Measurements from ENCODE around the gene PCDHA3.
A peak's percentile ranks its signal among the peaks of the same experiment; 100 is the strongest.
"Not testable (repeated sequence)": the region's sequence is repeated elsewhere in the genome, so short reads cannot be mapped to it uniquely, and the experiment has no call there.

Gene PCDHA3

DNA sequence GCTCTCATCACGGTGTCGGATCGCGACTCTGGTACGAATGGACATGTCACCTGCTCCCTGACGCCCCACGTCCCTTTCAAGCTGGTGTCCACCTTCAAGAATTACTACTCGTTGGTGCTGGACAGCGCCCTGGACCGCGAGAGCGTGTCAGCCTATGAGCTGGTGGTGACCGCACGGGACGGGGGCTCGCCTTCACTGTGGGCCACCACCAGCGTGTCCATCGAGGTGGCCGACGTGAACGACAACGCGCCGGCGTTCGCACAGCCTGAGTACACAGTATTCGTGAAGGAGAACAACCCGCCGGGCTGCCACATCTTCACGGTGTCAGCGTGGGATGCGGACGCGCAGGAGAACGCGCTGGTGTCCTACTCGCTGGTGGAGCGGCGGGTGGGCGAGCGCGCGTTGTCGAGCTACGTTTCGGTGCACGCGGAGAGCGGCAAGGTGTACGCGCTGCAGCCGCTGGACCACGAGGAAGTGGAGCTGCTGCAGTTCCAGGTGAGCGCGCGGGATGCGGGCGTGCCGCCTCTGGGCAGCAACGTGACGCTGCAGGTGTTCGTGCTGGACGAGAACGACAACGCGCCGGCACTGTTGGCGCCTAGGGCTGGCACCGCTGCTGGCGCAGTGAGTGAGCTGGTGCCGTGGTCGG lies 4.7 kb upstream of the PCDHA3 start:
- not testable (repeated sequence) for H3K27ac ChIP-seq (ENCODE audit: low read depth, low read length); H3K4me1 ChIP-seq (ENCODE audit: control insufficient read depth, insufficient read depth, low read length); H3K4me3 ChIP-seq (ENCODE audit: low read length); H3K27me3 ChIP-seq (ENCODE audit: control insufficient read depth, insufficient read depth, low read length); H3K36me3 ChIP-seq (ENCODE audit: control insufficient read depth, insufficient read depth, low read length); H3K9ac ChIP-seq (ENCODE audit: low read length)

DNA sequence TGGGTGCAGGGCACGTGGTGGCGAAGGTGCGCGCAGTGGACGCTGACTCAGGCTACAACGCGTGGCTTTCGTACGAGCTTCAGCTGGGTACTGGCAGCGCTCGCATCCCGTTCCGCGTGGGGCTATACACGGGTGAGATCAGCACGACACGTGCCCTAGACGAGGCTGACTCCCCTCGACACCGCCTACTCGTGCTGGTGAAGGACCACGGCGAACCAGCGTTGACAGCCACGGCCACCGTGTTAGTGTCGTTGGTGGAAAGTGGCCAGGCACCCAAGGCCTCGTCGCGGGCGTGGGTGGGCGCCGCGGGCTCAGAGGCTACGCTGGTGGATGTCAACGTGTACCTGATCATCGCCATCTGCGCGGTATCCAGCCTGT lies 4.2 kb upstream of the PCDHA3 start:
- H3K27ac ChIP-seq (ENCODE audit: low read depth, low read length), result no peak overlapping the region
- H3K9ac ChIP-seq (ENCODE audit: low read length), result no peak overlapping the region
- H3K4me3 ChIP-seq (ENCODE audit: low read length), result no peak overlapping the region
- no peaks in the 10 kb centered on the region for H3K27me3 ChIP-seq (ENCODE audit: control insufficient read depth, insufficient read depth, low read length)
- H3K4me1 ChIP-seq (ENCODE audit: control insufficient read depth, insufficient read depth, low read length), result no peaks in the 10 kb centered on the region
- no peaks in the 10 kb centered on the region for H3K36me3 ChIP-seq (ENCODE audit: control insufficient read depth, insufficient read depth, low read length)

DNA sequence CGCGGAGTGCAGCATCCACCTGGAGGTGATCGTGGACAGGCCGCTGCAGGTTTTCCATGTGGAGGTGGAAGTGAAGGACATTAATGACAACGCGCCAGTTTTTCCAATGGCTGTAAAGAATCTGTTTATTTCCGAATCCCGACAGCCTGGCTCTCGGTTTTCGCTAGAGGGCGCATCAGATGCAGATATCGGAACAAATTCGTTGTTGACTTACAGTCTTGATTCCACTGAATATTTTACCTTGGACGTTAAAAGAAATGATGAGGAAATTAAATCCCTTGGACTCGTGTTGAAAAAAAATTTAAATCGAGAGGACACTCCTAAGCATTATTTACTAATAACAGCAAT lies 611 bp downstream of the PCDHA3 start:
- Histone ChIP-seq H3K9ac (ENCODE audit: low read length) (no peak overlapping the region), H3K27me3 (ENCODE audit: control insufficient read depth, insufficient read depth, low read length) (no peaks in the 10 kb centered on the region), H3K36me3 (ENCODE audit: control insufficient read depth, insufficient read depth, low read length) (no peaks in the 10 kb centered on the region), H3K4me1 (ENCODE audit: control insufficient read depth, insufficient read depth, low read length) (no peaks in the 10 kb centered on the region), H3K27ac (ENCODE audit: low read depth, low read length) (no peak overlapping the region), H3K4me3 (ENCODE audit: low read length) (no peak overlapping the region)

DNA sequence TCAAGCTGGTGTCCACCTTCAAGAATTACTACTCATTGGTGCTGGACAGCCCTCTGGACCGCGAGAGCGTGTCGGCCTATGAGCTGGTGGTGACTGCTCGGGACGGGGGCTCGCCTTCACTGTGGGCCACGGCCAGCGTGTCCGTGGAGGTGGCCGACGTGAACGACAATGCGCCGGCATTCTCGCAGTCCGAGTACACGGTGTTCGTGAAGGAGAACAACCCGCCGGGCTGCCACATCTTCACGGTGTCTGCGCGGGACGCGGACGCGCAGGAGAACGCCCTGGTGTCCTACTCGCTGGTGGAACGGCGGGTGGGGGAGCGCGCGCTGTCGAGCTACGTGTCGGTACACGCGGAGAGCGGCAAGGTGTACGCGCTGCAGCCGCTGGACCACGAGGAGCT lies 1.5 kb downstream of the PCDHA3 start:
- H3K4me3 ChIP-seq (ENCODE audit: low read length); H3K27me3 ChIP-seq (ENCODE audit: control insufficient read depth, insufficient read depth, low read length); H3K9ac ChIP-seq (ENCODE audit: low read length); H3K4me1 ChIP-seq (ENCODE audit: control insufficient read depth, insufficient read depth, low read length); H3K27ac ChIP-seq (ENCODE audit: low read depth, low read length); H3K36me3 ChIP-seq (ENCODE audit: control insufficient read depth, insufficient read depth, low read length): not testable (repeated sequence)

DNA sequence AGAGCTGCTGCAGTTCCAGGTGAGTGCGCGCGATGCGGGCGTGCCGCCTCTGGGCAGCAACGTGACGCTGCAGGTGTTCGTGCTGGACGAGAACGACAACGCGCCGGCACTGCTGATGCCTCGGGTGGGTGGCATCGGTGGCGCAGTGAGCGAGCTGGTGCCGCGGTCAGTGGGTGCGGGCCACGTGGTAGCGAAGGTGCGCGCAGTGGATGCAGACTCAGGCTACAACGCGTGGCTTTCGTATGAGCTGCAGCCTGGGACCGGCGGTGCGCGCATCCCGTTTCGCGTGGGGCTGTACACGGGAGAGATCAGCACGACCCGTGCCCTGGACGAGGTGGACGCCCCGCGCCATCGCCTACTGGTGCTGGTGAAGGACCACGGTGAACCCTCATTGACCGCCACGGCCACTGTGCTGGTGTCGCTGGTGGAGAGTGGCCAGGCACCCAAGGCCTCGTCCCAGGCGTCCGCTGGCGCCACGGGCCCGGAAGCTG lies 2.0 kb downstream of the PCDHA3 start:
- no peak overlapping the region for H3K4me3 ChIP-seq (ENCODE audit: low read length)

DNA sequence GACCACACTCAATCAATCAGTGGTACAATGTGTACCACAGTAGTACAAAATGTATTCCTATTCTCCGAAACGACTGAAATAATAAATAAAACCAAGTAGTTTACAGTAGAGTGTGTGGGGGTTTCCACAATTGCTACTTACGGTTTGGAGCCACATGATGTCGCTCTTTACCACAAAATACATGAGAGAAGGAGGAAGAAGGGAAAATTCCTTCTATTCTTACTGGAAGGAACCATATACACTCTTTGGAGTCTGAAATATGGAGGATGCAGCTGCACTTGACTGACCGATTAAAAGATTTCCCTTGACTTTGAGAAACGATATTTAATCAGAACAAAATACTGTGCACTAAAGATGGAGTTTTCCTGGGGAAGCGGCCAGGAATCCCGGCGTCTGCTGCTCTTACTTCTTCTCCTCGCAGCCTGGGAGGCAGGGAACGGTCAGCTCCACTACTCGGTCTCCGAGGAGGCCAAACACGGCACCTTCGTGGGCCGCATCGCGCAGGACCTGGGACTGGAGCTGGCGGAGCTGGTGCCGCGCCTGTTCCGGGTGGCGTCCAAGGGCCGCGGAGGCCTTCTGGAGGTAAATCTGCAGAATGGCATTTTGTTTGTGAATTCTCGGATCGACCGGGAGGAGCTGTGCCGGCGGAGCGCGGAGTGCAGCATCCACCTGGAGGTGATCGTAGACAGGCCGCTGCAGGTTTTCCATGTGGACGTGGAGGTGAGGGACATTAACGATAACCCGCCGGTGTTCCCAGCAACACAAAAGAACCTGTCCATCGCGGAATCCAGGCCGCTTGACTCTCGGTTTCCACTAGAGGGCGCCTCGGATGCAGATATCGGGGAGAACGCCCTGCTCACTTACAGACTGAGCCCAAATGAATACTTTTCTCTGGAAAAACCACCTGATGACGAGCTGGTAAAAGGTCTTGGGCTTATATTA lies 6.2 kb downstream of the PCDHA3 start, which contains the start of gene PCDHA4:
TSS of gene PCDHA4 (plus strand) at position 235 of the 942 bp plus-strand sequence.
- H3K27ac ChIP-seq (ENCODE audit: low read depth, low read length), result no peak within 1 kb of the TSS
- H3K27me3 ChIP-seq (ENCODE audit: control insufficient read depth, insufficient read depth, low read length), result no peaks in the 10 kb centered on the region
- H3K4me3 ChIP-seq (ENCODE audit: low read length), result peak within 1 kb of the TSS; percentile 40
- H3K36me3 ChIP-seq (ENCODE audit: control insufficient read depth, insufficient read depth, low read length), result no peaks in the 10 kb centered on the region
- no peaks in the 10 kb centered on the region for H3K4me1 ChIP-seq (ENCODE audit: control insufficient read depth, insufficient read depth, low read length)
- no peak within 1 kb of the TSS for H3K9ac ChIP-seq (ENCODE audit: low read length)

More for the DNA sequence above, 2.0 kb downstream of the PCDHA3 start:
- H3K27ac ChIP-seq (ENCODE audit: low read depth, low read length), result no peak overlapping the region
- no peaks in the 10 kb centered on the region for H3K36me3 ChIP-seq (ENCODE audit: control insufficient read depth, insufficient read depth, low read length)
- no peaks in the 10 kb centered on the region for H3K4me1 ChIP-seq (ENCODE audit: control insufficient read depth, insufficient read depth, low read length)
- no peaks in the 10 kb centered on the region for H3K27me3 ChIP-seq (ENCODE audit: control insufficient read depth, insufficient read depth, low read length)
- H3K9ac ChIP-seq (ENCODE audit: low read length), result no peak overlapping the region

DNA sequence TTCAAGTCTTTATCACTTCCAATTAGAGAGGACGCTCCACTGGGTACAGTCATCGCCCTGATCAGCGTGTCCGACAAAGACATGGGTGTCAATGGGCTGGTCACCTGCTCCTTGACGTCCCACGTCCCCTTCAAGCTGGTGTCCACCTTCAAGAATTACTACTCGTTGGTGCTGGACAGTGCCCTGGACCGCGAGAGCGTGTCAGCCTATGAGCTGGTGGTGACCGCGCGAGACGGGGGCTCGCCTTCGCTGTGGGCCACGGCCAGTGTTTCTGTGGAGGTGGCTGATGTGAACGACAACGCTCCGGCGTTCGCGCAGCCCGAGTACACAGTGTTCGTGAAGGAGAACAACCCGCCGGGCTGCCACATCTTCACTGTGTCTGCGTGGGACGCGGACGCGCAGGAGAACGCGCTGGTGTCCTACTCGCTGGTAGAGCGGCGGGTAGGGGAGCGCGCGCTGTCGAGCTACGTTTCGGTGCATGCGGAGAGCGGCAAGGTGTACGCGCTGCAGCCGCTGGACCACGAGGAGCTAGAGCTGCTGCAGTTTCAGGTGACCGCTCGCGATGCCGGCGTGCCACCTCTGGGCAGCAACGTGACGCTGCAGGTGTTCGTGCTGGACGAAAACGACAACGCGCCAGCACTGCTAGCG lies 7.5 kb downstream of the PCDHA3 start:
- H3K9ac ChIP-seq (ENCODE audit: low read length); H3K4me1 ChIP-seq (ENCODE audit: control insufficient read depth, insufficient read depth, low read length); H3K4me3 ChIP-seq (ENCODE audit: low read length); H3K36me3 ChIP-seq (ENCODE audit: control insufficient read depth, insufficient read depth, low read length); H3K27me3 ChIP-seq (ENCODE audit: control insufficient read depth, insufficient read depth, low read length); H3K27ac ChIP-seq (ENCODE audit: low read depth, low read length): not testable (repeated sequence)

DNA sequence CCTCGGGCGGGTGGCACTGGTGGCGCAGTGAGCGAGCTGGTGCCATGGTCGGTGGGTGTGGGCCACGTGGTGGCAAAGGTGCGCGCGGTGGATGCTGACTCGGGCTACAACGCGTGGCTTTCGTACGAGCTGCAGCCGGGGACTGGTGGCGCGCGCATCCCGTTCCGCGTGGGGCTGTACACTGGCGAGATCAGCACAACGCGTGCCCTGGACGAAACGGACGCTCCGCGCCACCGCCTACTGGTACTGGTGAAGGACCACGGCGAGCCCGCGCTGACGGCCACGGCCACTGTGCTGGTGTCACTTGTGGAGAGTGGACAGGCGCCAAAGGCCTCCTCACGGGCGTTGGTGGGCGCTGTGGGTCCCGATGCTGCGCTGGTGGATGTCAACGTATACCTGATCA lies 8.0 kb downstream of the PCDHA3 start:
- H3K27ac ChIP-seq (ENCODE audit: low read depth, low read length), result no peak overlapping the region
- no peaks in the 10 kb centered on the region for H3K4me1 ChIP-seq (ENCODE audit: control insufficient read depth, insufficient read depth, low read length)
- no peak overlapping the region for H3K4me3 ChIP-seq (ENCODE audit: low read length)
- H3K27me3 ChIP-seq (ENCODE audit: control insufficient read depth, insufficient read depth, low read length), result no peaks in the 10 kb centered on the region
- H3K36me3 ChIP-seq (ENCODE audit: control insufficient read depth, insufficient read depth, low read length), result no peaks in the 10 kb centered on the region
- H3K9ac ChIP-seq (ENCODE audit: low read length), result no peak overlapping the region

DNA sequence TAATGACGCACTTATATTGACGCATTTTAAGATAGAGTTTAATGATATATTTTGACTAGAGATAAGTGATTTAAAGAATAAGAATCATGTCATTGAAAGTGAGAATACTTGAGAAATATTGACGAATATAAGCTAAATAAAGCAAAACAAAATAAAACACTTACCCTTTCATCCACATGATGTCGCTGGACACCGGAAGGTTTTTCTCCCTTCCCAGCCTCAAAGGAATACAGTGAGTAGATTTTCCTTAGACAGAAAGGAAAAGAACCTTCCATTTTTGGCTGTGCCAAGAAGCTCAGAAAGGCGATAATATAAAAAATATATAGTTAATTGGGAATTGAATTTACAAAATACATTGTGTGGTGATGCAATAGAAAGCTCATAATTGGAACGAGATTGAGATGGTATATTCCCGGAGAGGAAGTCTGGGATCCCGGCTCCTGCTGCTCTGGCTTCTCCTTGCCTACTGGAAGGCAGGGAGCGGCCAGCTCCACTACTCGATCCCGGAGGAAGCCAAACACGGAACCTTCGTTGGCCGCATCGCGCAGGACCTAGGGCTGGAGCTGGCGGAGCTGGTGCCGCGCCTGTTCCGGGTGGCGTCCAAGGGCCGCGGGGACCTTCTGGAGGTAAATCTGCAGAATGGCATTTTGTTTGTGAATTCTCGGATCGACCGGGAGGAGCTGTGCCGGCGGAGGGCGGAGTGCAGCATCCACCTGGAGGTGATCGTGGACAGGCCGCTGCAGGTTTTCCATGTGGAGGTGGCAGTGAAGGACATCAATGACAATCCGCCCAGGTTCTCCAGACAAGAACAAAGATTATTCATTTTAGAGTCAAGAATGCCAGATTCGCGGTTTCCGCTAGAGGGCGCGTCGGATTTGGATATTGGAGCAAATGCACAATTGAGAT lies 20.8 kb downstream of the PCDHA3 start, which contains the start of gene PCDHA5:
TSS of gene PCDHA5 (plus strand) at position 239 of the 906 bp plus-strand sequence.
- no peaks in the 10 kb centered on the region for H3K36me3 ChIP-seq (ENCODE audit: control insufficient read depth, insufficient read depth, low read length)
- no peak within 1 kb of the TSS for H3K27ac ChIP-seq (ENCODE audit: low read depth, low read length)
- no peak within 1 kb of the TSS for H3K4me3 ChIP-seq (ENCODE audit: low read length)
- H3K4me1 ChIP-seq (ENCODE audit: control insufficient read depth, insufficient read depth, low read length), result no peaks in the 10 kb centered on the region
- no peak within 1 kb of the TSS for H3K9ac ChIP-seq (ENCODE audit: low read length)
- no peaks in the 10 kb centered on the region for H3K27me3 ChIP-seq (ENCODE audit: control insufficient read depth, insufficient read depth, low read length)

DNA sequence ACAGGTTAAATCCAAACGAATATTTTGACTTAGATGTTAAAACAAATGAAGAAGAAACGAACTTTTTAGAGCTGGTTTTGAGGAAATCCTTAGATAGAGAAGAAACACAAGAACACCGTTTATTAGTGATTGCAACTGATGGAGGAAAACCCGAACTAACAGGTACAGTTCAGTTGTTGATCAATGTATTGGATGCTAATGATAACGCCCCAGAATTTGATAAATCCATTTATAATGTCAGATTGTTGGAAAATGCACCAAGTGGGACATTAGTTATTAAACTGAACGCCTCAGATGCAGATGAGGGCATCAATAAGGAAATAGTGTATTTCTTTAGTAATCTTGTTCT lies 21.4 kb downstream of the PCDHA3 start:
- no peaks in the 10 kb centered on the region for H3K27me3 ChIP-seq (ENCODE audit: control insufficient read depth, insufficient read depth, low read length)

DNA sequence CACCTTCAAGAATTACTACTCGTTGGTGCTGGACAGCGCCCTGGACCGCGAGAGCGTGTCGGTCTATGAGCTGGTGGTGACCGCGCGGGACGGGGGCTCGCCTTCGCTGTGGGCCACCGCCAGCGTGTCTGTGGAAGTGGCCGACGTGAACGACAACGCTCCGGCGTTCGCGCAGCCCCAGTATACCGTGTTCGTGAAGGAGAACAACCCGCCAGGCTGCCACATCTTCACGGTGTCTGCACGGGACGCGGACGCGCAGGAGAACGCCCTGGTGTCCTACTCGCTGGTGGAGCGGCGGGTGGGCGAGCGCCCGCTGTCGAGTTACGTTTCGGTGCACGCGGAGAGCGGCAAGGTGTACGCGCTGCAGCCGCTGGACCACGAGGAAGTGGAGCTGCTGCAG lies 22.1 kb downstream of the PCDHA3 start:
- H3K4me1 ChIP-seq (ENCODE audit: control insufficient read depth, insufficient read depth, low read length); H3K36me3 ChIP-seq (ENCODE audit: control insufficient read depth, insufficient read depth, low read length); H3K27ac ChIP-seq (ENCODE audit: low read depth, low read length); H3K4me3 ChIP-seq (ENCODE audit: low read length); H3K27me3 ChIP-seq (ENCODE audit: control insufficient read depth, insufficient read depth, low read length); H3K9ac ChIP-seq (ENCODE audit: low read length): not testable (repeated sequence)

More for the DNA sequence above, 21.4 kb downstream of the PCDHA3 start:
- Histone ChIP-seq H3K4me1 (ENCODE audit: control insufficient read depth, insufficient read depth, low read length) (no peaks in the 10 kb centered on the region), H3K27ac (ENCODE audit: low read depth, low read length) (no peak overlapping the region), H3K36me3 (ENCODE audit: control insufficient read depth, insufficient read depth, low read length) (no peaks in the 10 kb centered on the region), H3K9ac (ENCODE audit: low read length) (no peak overlapping the region), H3K4me3 (ENCODE audit: low read length) (no peak overlapping the region)

DNA sequence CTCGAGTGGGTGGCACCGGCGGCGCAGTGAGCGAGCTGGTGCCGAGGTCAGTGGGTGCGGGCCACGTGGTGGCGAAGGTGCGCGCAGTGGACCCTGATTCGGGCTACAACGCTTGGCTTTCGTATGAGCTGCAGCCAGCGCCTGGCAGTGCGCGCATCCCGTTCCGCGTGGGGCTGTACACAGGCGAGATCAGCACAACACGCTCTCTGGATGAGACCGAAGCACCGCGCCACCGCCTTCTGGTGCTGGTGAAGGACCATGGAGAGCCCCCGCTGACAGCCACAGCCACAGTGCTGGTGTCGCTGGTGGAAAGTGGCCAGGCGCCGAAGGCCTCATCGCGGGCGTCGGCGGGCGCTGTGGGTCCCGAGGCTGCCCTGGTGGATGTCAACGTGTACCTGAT lies 22.6 kb downstream of the PCDHA3 start:
- Histone ChIP-seq H3K4me3 (ENCODE audit: low read length) (no peak overlapping the region), H3K9ac (ENCODE audit: low read length) (no peak overlapping the region), H3K27me3 (ENCODE audit: control insufficient read depth, insufficient read depth, low read length) (no peaks in the 10 kb centered on the region), H3K4me1 (ENCODE audit: control insufficient read depth, insufficient read depth, low read length) (no peaks in the 10 kb centered on the region), H3K27ac (ENCODE audit: low read depth, low read length) (no peak overlapping the region), H3K36me3 (ENCODE audit: control insufficient read depth, insufficient read depth, low read length) (no peaks in the 10 kb centered on the region)

All from rectal smooth muscle tissue (tissue), 1 donor.